Small intestine (tissue), 7 donors: ENCODE data around the gene IRF3. TPM values are rescaled to one million over a fixed set of nuclear protein-coding genes. Genes with fewer than 3 reads are reported as not detected.

Experiments
- DNase-seq, 2 donors: peaks; one replicate each; pipeline versions ENCODE4 v3.0.0 to v3.0.0-alpha.2; 2013
- FAIRE-seq: peaks from 2 replicates; lab custom pipeline; 2012; peaks lifted over from hg19 to GRCh38; lab: Jason Lieb, UNC
- H3K27ac ChIP-seq, 3 donors: one replicate each; pipeline ENCODE4 v1.5.1; 2013; ENCODE audit warnings: low read length in 2 of 3, mild to moderate bottlenecking in 2 of 3, control low read depth in 1 of 3, inconsistent platforms in 1 of 3, low read depth in 1 of 3, moderate library complexity in 1 of 3
- H3K27me3 ChIP-seq, 3 donors: one replicate each; pipeline ENCODE4 v1.6.1; 2013; ENCODE audit warnings: low read length in 3 of 3, inconsistent platforms in 1 of 3; ENCODE audit not compliant: control insufficient read depth in 3 of 3, insufficient read depth in 3 of 3
- H3K36me3 ChIP-seq, 3 donors: one replicate each; pipeline ENCODE4 v1.6.1; 2013; ENCODE audit warnings: low read length in 3 of 3, inconsistent platforms in 1 of 3, low read depth in 1 of 3, mild to moderate bottlenecking in 1 of 3, moderate library complexity in 1 of 3; ENCODE audit not compliant: control insufficient read depth in 3 of 3, insufficient read depth in 2 of 3
- H3K4me1 ChIP-seq, 3 donors: one replicate each; pipeline ENCODE4 v1.6.1; 2013; ENCODE audit warnings: low read length in 2 of 3, inconsistent platforms in 1 of 3, low read depth in 1 of 3, mild to moderate bottlenecking in 1 of 3, moderate library complexity in 1 of 3; ENCODE audit not compliant: control insufficient read depth in 3 of 3, insufficient read depth in 2 of 3
- H3K4me3 ChIP-seq, 3 donors: one replicate each; pipeline ENCODE4 v1.5.1; 2013; ENCODE audit warnings: low read length in 3 of 3, control low read depth in 1 of 3, inconsistent platforms in 1 of 3, low read depth in 1 of 3, mild to moderate bottlenecking in 1 of 3, moderate library complexity in 1 of 3
- H3K9me3 ChIP-seq, 2 donors: one replicate each; pipeline ENCODE4 v1.6.1; 2013; ENCODE audit warnings: low read depth in 1 of 2, low read length in 1 of 2; ENCODE audit not compliant: control insufficient read depth in 2 of 2, insufficient read depth in 1 of 2
- WGBS, 3 donors: extraction: QIAGEN DNeasy Blood & Tissue Kit; methylation state at CpG; one replicate each; pipeline ENCODE4 v1.1.7; 2013; 5-methylcytosine and 5-hydroxymethylcytosine counted together
- polyA plus RNA-seq, 4 donors: library from polyadenylated mRNA; stranded (reverse) in 3 of 4; unstranded in 1 of 4; fragments of 200-250 nt in 3 of 4; fragments of 120-200 nt in 1 of 4; gene quantifications; one replicate each; pipeline versions ENCODE4 v1.2.1 to v1.2.3, GENCODE V29; 2013
- donor health status: healthy with polysubstance abuse.
- donor health status: control.
- donor health status: control.
- donor health status: Bipolar disorder and iron deficiency.
- donor health status: healthy.

IRF3 gene
- polyA plus RNA-seq, 4 donors = 92.1 to 255 (median 119) TPM

GRCh38 chr19:49616945-49617344, 48.7 kb downstream of the IRF3 start:
- Histone ChIP-seq H3K36me3 (peaks cover 10 to 96% (median 17%) of the 10 kb centered on the region in 3 donors), H3K27me3 (no peaks in the 10 kb centered on the region), H3K4me3 (no peak overlapping the region), H3K27ac (no peak overlapping the region), H3K9me3 (peaks cover 0 to 7% of the 10 kb centered on the region in 2 donors), H3K4me1 (peaks cover 0 to 4% (median 0%) of the 10 kb centered on the region in 3 donors)
- 90 to 95% (median 93%) methylated on average over 7 of the region's 7 CpGs for WGBS, 3 donors
- FAIRE-seq (no peak), DNase-seq (no peak)

- Histone ChIP-seq H3K9me3 (peaks cover 0 to 7% of the 10 kb centered on the region in 2 donors), H3K36me3 (peaks cover 9 to 93% (median 17%) of the 10 kb centered on the region in 3 donors), H3K4me1 (peaks cover 0 to 4% (median 0%) of the 10 kb centered on the region in 3 donors), H3K27me3 (no peaks in the 10 kb centered on the region), H3K4me3 (no peak overlapping the region), H3K27ac (no peak overlapping the region)
- WGBS, 3 donors = 95 to 96% (median 96%) methylated on average over 7 of the region's 7 CpGs
- FAIRE-seq (no peak), DNase-seq (no peak)
Observed at GRCh38 chr19:49616532-49616931, 49.1 kb downstream of the IRF3 start.

GRCh38 chr19:49615861-49616260, 49.8 kb downstream of the IRF3 start:
- Histone ChIP-seq H3K4me1 (peaks cover 0 to 4% (median 0%) of the 10 kb centered on the region in 3 donors), H3K36me3 (peaks cover 7 to 93% (median 17%) of the 10 kb centered on the region in 3 donors), H3K4me3 (no peak overlapping the region), H3K27me3 (no peaks in the 10 kb centered on the region), H3K9me3 (peaks cover 0 to 7% of the 10 kb centered on the region in 2 donors), H3K27ac (no peak overlapping the region)
- DNase-seq (no peak), FAIRE-seq (no peak)
- WGBS, 3 donors = 96 to 98% (median 97%) methylated on average over 21 to 23 of the region's 23 CpGs

GRCh38 chr19:49614096-49614833, 51.4 kb downstream of the IRF3 start:
- Histone ChIP-seq H3K4me3 (no peak overlapping the region), H3K27me3 (no peaks in the 10 kb centered on the region), H3K36me3 (peaks cover 8 to 92% (median 17%) of the 10 kb centered on the region in 3 donors), H3K27ac (no peak overlapping the region), H3K4me1 (peaks cover 0 to 4% (median 0%) of the 10 kb centered on the region in 3 donors), H3K9me3 (peaks cover 0 to 7% of the 10 kb centered on the region in 2 donors)
- WGBS, 3 donors = 75 to 81% (median 81%) methylated on average over 19 of the region's 19 CpGs
- FAIRE-seq = no peak
- no peak for DNase-seq

DNA sequence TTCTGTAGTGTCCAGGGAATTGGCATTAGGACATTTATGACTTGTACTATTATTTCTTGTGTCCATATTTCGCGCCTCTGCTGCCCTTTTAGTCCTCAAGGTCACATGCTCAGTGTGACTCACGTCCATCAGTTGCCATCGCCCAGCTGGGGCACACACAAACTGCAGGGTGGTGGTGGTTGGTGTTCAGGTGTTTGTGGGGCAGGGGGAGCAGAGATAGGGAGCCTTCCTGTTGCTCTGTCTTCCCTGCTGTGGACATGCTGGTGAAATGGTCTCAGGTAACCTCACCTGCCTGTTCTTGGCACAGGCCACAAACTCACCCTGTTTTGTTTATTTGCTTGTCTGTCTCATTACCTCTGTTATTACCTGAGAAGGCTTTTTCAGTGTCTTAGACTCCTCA, 52.3 kb downstream of the IRF3 start:
- no peak for DNase-seq
- H3K36me3 ChIP-seq = peaks cover 10 to 92% (median 17%) of the 10 kb centered on the region in 3 donors
- H3K27me3 ChIP-seq = no peaks in the 10 kb centered on the region
- peaks cover 0 to 4% (median 0%) of the 10 kb centered on the region in 3 donors for H3K4me1 ChIP-seq
- 65 to 82% (median 71%) methylated on average over 4 of the region's 4 CpGs for WGBS, 3 donors
- FAIRE-seq = no peak
- H3K4me3 ChIP-seq = no peak overlapping the region
- H3K9me3 ChIP-seq = peaks cover 0 to 7% of the 10 kb centered on the region in 2 donors
- no peak overlapping the region for H3K27ac ChIP-seq

Other genes with a start within 250 kb of the IRF3 start
- not detected for gene PTH2, start 242.4 kb downstream of the IRF3 start, polyA plus RNA-seq
- gene GFY, start 240.5 kb downstream of the IRF3 start, polyA plus RNA-seq = not detected
- gene SLC17A7, start 224.3 kb downstream of the IRF3 start, polyA plus RNA-seq = 1 to 10 TPM in 1 of 4 donors, under 1 TPM in 3; 0.09 to 1.1 (median 0.25) TPM
- 100 to 1,000 TPM in 1 of 4 donors, 10 to 100 TPM in 3; 81.1 to 115 (median 89.6) TPM for gene PIH1D1, start 214.0 kb downstream of the IRF3 start, polyA plus RNA-seq
- 100 to 1,000 TPM in 2 of 4 donors, 10 to 100 TPM in 2; 26.3 to 130 (median 83.6) TPM for gene ALDH16A1, start 212.6 kb downstream of the IRF3 start, polyA plus RNA-seq
- gene FLT3LG, start 191.6 kb downstream of the IRF3 start, polyA plus RNA-seq = 1 to 10 TPM; 4.9 to 10.0 (median 8.2) TPM
- 1,000 to 10,000 TPM; 2,350 to 5,026 (median 3,831) TPM for gene RPL13A, start 178.2 kb downstream of the IRF3 start, polyA plus RNA-seq
- gene RPS11, start 169.4 kb downstream of the IRF3 start, polyA plus RNA-seq = 1,000 to 10,000 TPM; 2,854 to 5,067 (median 4,011) TPM
- 100 to 1,000 TPM; 354 to 583 (median 513) TPM for gene FCGRT, start 153.2 kb downstream of the IRF3 start, polyA plus RNA-seq
- 100 to 1,000 TPM in 2 of 4 donors, 10 to 100 TPM in 2; 38.0 to 687 (median 248) TPM for gene RCN3, start 137.9 kb downstream of the IRF3 start, polyA plus RNA-seq
- 100 to 1,000 TPM in 3 of 4 donors, 10 to 100 TPM in 1; 51.8 to 181 (median 134) TPM for gene NOSIP, start 85.3 kb downstream of the IRF3 start, polyA plus RNA-seq
- gene PRRG2, start 84.5 kb downstream of the IRF3 start, polyA plus RNA-seq = 10 to 100 TPM; 14.2 to 23.7 (median 18.0) TPM
- 10 to 100 TPM in 2 of 4 donors, 1 to 10 TPM in 2; 2.4 to 18.4 (median 8.0) TPM for gene PRR12, start 74.7 kb downstream of the IRF3 start, polyA plus RNA-seq
- 100 to 1,000 TPM in 2 of 4 donors, 10 to 100 TPM in 2; 30.6 to 105 (median 85.5) TPM for gene RRAS, start 25.7 kb downstream of the IRF3 start, polyA plus RNA-seq
- 10 to 100 TPM; 10.5 to 36.2 (median 19.8) TPM for gene SCAF1, start 23.6 kb downstream of the IRF3 start, polyA plus RNA-seq
- gene BCL2L12, start 76 bp upstream of the IRF3 start, polyA plus RNA-seq = 10 to 100 TPM; 11.2 to 36.6 (median 17.1) TPM
- gene PRMT1, start 11.4 kb upstream of the IRF3 start, polyA plus RNA-seq = 100 to 1,000 TPM in 2 of 4 donors, 10 to 100 TPM in 2; 56.8 to 194 (median 94.7) TPM
- 1 to 10 TPM in 1 of 4 donors, under 1 TPM in 2, not detected in 1; 0.27 to 2.7 (median 0.84) TPM for gene ADM5, start 23.7 kb upstream of the IRF3 start, polyA plus RNA-seq
- gene CPT1C, start 25.3 kb upstream of the IRF3 start, polyA plus RNA-seq = 1 to 10 TPM in 2 of 4 donors, not detected in 2; 1.9 to 4.5 TPM
- under 1 TPM in 3 of 4 donors, not detected in 1; 0.07 to 0.54 (median 0.28) TPM for gene TSKS, start 97.4 kb upstream of the IRF3 start, polyA plus RNA-seq
- gene AP2A1, start 101.1 kb upstream of the IRF3 start, polyA plus RNA-seq = 10 to 100 TPM; 34.7 to 58.8 (median 53.6) TPM
- 10 to 100 TPM in 2 of 4 donors, 1 to 10 TPM in 2; 4.1 to 21.0 (median 10.0) TPM for gene FUZ, start 147.4 kb upstream of the IRF3 start, polyA plus RNA-seq
- 10 to 100 TPM; 26.7 to 58.7 (median 41.2) TPM for gene MED25, start 152.4 kb upstream of the IRF3 start, polyA plus RNA-seq
- gene PTOV1, start 185.3 kb upstream of the IRF3 start, polyA plus RNA-seq = 100 to 1,000 TPM in 2 of 4 donors, 10 to 100 TPM in 2; 71.4 to 137 (median 88.0) TPM
- gene PNKP, start 201.7 kb upstream of the IRF3 start, polyA plus RNA-seq = 10 to 100 TPM; 45.9 to 57.0 (median 49.7) TPM
- 10 to 100 TPM; 30.6 to 54.9 (median 37.5) TPM for gene AKT1S1, start 211.5 kb upstream of the IRF3 start, polyA plus RNA-seq
- gene TBC1D17, start 211.8 kb upstream of the IRF3 start, polyA plus RNA-seq = 10 to 100 TPM; 23.6 to 52.6 (median 36.4) TPM
- gene IL4I1, start 231.0 kb upstream of the IRF3 start, polyA plus RNA-seq = 1 to 10 TPM in 3 of 4 donors, not detected in 1; 1.0 to 3.8 (median 1.3) TPM